Gastroesophageal sphincter (tissue), 4 donors: ENCODE results near the gene PDLIM4. TPM values are rescaled to one million over a fixed set of nuclear protein-coding genes. Genes with fewer than 3 reads are reported as not detected.

Experiments used
- ATAC-seq: fragments of 150-250 bp; one replicate; pipeline ENCODE4 v1.9.1; 2016; ENCODE audit warnings: mild to moderate bottlenecking, moderate library complexity
- H3K27ac ChIP-seq, 4 donors: fragments of 200-600 bp; sonication (generic) in 3 of 4; 1 replicate in 3 of 4; 2 replicates in 1 of 4; pipeline ENCODE4 v1.5.1; 2016 to 2019
- H3K27me3 ChIP-seq: fragments of 200-600 bp; sonication (generic); one replicate; pipeline ENCODE4 v1.5.1; 2019
- H3K36me3 ChIP-seq, 2 donors: fragments of 200-600 bp; sonication (generic); one replicate each; pipeline ENCODE4 v1.5.1; 2019; ENCODE audit warnings: control low read depth in 1 of 2
- H3K4me1 ChIP-seq, 3 donors: fragments of 200-600 bp; sonication (generic); 1 replicate in 2 of 3; 2 replicates in 1 of 3; pipeline ENCODE4 v1.5.1; 2016 to 2019; ENCODE audit warnings: control low read depth in 2 of 3
- H3K4me3 ChIP-seq, 2 donors: fragments of 200-600 bp; sonication (generic); one replicate each; pipeline ENCODE4 v1.5.1; 2019; ENCODE audit warnings: mild to moderate bottlenecking in 1 of 2, moderate library complexity in 1 of 2
- H3K9me3 ChIP-seq, 3 donors: fragments of 200-600 bp; sonication (generic); one replicate each; pipeline ENCODE4 v1.5.1; 2017 to 2019; ENCODE audit warnings: control low read depth in 2 of 3
- CTCF ChIP-seq, 4 experiments: fragments of 200-600 bp in 2 of 4; fragments of 450-650 bp in 2 of 4; sonication (generic) in 1 of 4; IDR thresholded peaks; one replicate each; pipeline ENCODE4 v1.5.1; 2017 to 2019; ENCODE audit warnings: antibody characterized with exemption in 4 of 4, mild to moderate bottlenecking in 2 of 4, moderate library complexity in 2 of 4
- EP300 ChIP-seq: sonication (generic); formaldehyde crosslinking; IDR thresholded peaks from one replicate; pipeline ENCODE4 v1.6.1; 2017; ENCODE audit warnings: antibody characterized with exemption, mild to moderate bottlenecking
- POLR2A ChIP-seq, 2 donors: fragments of 450-650 bp; IDR thresholded peaks; one replicate each; pipeline ENCODE4 v1.6.1; 2017; ENCODE audit warnings: antibody characterized with exemption in 2 of 2, mild to moderate bottlenecking in 2 of 2, moderate library complexity in 1 of 2
- POLR2AphosphoS5 ChIP-seq: sonication (generic); formaldehyde crosslinking; IDR thresholded peaks from one replicate; pipeline ENCODE4 v1.6.1; 2017; ENCODE audit warnings: antibody characterized with exemption
- WGBS, 2 donors: methylation state at CpG; one replicate each; pipeline ENCODE4 v1.1.5; 2018; ENCODE audit warnings: low coverage in 1 of 2; 5-methylcytosine and 5-hydroxymethylcytosine counted together
- total RNA-seq, 4 donors: library from RNA; depleted of rRNA; stranded (reverse); fragments of >200 nt; gene quantifications; one replicate each; pipeline ENCODE4 v1.1.0, GENCODE V29; 2016

The PDLIM4 gene
- total RNA-seq, 4 donors from 2014 or later, result 75.0 to 200 (median 92.7) TPM

DNA sequence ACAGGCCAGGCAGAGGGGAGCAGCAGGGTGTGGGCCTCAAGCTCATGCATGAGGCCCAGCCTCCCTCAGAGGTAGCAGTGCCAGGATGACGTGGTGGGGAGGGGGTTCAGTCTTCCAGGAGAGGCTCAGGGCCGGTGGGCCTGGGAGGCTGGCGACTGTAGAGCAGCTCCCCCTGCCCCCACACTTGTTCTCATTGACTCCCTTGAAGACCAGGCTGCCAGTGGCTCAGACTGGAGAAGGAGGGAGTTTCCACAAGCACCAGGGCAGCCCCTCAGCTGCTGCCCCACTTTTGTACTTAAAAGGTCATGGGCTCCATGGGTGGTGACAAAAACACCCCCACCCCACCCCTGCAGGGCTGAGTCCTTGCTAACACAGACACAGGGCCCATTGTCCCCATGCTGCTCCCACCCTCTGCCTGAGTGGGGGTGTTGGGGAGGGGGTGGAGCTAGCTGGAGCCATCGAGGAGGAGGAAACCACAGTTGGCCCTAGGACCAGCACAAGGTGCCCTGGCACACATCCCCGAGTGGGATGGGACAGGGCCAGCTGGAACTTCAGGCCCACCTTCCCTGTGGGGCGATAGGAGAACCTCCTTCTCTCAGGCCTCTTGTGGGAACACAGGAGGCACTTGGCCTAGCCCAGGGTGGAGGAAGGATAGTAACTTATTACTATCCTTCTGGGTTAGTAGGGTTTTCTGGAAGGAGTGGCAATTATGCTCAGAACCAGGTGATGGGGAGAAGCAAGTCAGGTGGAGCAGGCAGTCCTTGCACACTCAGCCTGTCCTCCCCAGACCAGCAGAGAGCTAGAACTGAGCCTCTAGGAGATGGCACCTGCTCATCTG is 10.7 kb downstream of the PDLIM4 start:
- H3K27ac ChIP-seq, result peak overlapping the region in 3 of 4 donors; percentile 98 to 99 (median 98)
- WGBS, 2 donors, result 67% methylated on average over 1 of the region's 6 CpGs; no CpG with 5 or more reads in 1 of the 2 donors
- no peaks in the 10 kb centered on the region for H3K27me3 ChIP-seq
- TF ChIP-seq POLR2AphosphoS5, result peak; percentile 14
- TF ChIP-seq EP300, result no peak
- TF ChIP-seq POLR2A (IDR thresholded peaks at IDR 0.05), result no peak
- no peak for TF ChIP-seq CTCF (IDR thresholded peaks at IDR 0.05)
- H3K4me1 ChIP-seq, result peaks cover 0 to 89% (median 45%) of the 10 kb centered on the region in 3 donors
- H3K4me3 ChIP-seq, result no peak overlapping the region
- H3K9me3 ChIP-seq, result no peaks in the 10 kb centered on the region
- ATAC-seq, result no peak
- H3K36me3 ChIP-seq, result peaks cover 0 to 74% of the 10 kb centered on the region in 2 donors

- ATAC-seq, result no peak
- H3K4me1 ChIP-seq, result peaks cover 0 to 84% (median 39%) of the 10 kb centered on the region in 3 donors
- no peaks in the 10 kb centered on the region for H3K9me3 ChIP-seq
- TF ChIP-seq EP300, result no peak
- no peak overlapping the region for H3K4me3 ChIP-seq
- 50 to 90% methylated on average over 1 to 2 of the region's 8 CpGs for WGBS, 2 donors
- peak overlapping the region in 3 of 4 donors; percentile 98 to 99 (median 98) for H3K27ac ChIP-seq
- peaks cover 0 to 74% of the 10 kb centered on the region in 2 donors for H3K36me3 ChIP-seq
- no peaks in the 10 kb centered on the region for H3K27me3 ChIP-seq
These were observed 11.5 kb downstream of the PDLIM4 start for GRCh38 chr5:132268769-132269551.

GRCh38 chr5:132269635-132270334 is 12.3 kb downstream of the PDLIM4 start:
- no peak for ATAC-seq
- Histone ChIP-seq H3K4me3 (no peak overlapping the region), H3K9me3 (no peaks in the 10 kb centered on the region), H3K27ac (peak overlapping the region in 3 of 4 donors; percentile 98 to 99 (median 98)), H3K27me3 (no peaks in the 10 kb centered on the region), H3K4me1 (peaks cover 0 to 76% (median 32%) of the 10 kb centered on the region in 3 donors), H3K36me3 (peaks cover 0 to 82% of the 10 kb centered on the region in 2 donors)
- WGBS, 2 donors, result no CpG with 5 or more reads among the region's 3 CpGs
- TF ChIP-seq POLR2AphosphoS5, result no peak
- no peak for TF ChIP-seq CTCF (IDR thresholded peaks at IDR 0.05)
- no peak for TF ChIP-seq EP300
- no peak for TF ChIP-seq POLR2A (IDR thresholded peaks at IDR 0.05)

- ATAC-seq, result no peak
- TF ChIP-seq POLR2AphosphoS5 (no peak), CTCF (IDR thresholded peaks at IDR 0.05) (no peak), EP300 (no peak), POLR2A (IDR thresholded peaks at IDR 0.05) (no peak)
- H3K27me3 ChIP-seq, result no peaks in the 10 kb centered on the region
- H3K9me3 ChIP-seq, result no peaks in the 10 kb centered on the region
- no CpG with 5 or more reads among the region's 1 CpG for WGBS, 2 donors
- no peak overlapping the region for H3K4me3 ChIP-seq
- peak overlapping the region in 3 of 4 donors; percentile 98 to 99 (median 98) for H3K27ac ChIP-seq
- peaks cover 0 to 71% (median 27%) of the 10 kb centered on the region in 3 donors for H3K4me1 ChIP-seq
- H3K36me3 ChIP-seq, result peaks cover 0 to 84% of the 10 kb centered on the region in 2 donors
These were observed 12.8 kb downstream of the PDLIM4 start for GRCh38 chr5:132270335-132270665.

DNA sequence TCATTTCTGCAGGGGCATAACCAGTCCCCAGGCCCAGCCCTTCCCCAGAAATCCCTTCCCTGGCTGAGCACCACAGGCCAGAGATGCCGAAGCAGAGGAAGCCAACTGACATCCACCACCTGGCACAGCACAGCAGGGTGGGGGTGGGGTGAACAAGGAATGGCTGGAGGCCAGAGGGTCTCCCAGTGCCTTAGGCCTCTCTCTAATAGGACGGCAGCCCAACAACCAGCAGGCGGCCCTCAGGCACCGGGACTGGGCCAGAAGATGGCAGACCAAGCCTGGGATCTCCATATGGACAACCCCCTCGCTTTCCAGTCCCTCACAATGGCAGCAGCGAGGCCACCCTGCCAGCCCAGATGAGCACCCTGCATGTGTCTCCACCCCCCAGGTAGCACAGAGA is 13.2 kb downstream of the PDLIM4 start:
- Histone ChIP-seq H3K36me3 (peaks cover 0 to 84% of the 10 kb centered on the region in 2 donors), H3K4me1 (peaks cover 0 to 67% (median 23%) of the 10 kb centered on the region in 3 donors), H3K27ac (peak overlapping the region in 3 of 4 donors; percentile 98 to 99 (median 98)), H3K9me3 (no peaks in the 10 kb centered on the region), H3K27me3 (no peaks in the 10 kb centered on the region), H3K4me3 (no peak overlapping the region)
- ATAC-seq, result no peak
- no peak for TF ChIP-seq CTCF (IDR thresholded peaks at IDR 0.05)
- TF ChIP-seq EP300, result no peak
- no peak for TF ChIP-seq POLR2A (IDR thresholded peaks at IDR 0.05)
- no peak for TF ChIP-seq POLR2AphosphoS5
- 80% methylated on average over 1 of the region's 6 CpGs; no CpG with 5 or more reads in 1 of the 2 donors for WGBS, 2 donors
